Measurements from ENCODE around the gene ZFAND4.
"Not testable (repeated sequence)": the region's sequence is repeated elsewhere in the genome, so short reads cannot be mapped to it uniquely, and the experiment has no call there.

The ZFAND4 gene

DNA sequence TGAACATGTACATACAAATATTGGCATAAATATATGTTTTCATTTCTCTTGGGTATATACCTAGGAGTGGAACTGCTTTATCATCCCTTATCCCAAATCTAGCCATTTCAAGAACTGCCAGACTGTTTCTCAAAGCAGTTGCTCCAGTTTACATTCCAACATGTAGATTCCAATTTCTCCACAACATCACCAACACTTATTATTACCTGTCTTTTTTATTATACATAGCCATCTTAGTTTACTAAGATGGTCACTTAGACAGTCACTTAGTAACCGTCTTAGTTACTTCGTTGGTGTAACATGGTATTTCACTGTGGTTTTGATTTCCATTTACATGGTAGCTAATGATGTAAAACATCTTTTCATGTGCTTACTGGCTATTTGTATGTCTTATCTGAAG lies 82.7 kb downstream of the ZFAND4 start:
- no peak for DNase-seq (ENCODE audit: low read depth, low spot score)

DNA sequence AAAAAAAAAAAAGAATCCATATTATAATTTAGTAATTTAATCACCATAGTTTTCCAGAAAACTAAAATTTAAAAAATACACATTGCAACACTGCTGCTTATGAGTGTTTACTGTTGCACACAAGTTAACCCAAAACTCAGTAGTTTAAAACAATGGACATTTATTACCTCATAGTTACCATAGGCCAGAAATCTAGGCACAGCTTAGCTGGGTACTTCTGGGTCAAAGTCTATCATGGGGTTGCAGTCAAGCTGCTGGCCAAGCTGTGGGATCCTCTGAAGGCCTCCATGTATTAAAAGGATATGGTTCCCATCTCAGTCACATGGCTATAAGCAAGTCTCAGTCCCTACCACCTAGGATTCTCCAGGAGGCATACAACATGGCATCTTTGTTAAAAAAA lies 83.6 kb downstream of the ZFAND4 start:
- DNase-seq (ENCODE audit: low read depth, low spot score) = no peak

DNA sequence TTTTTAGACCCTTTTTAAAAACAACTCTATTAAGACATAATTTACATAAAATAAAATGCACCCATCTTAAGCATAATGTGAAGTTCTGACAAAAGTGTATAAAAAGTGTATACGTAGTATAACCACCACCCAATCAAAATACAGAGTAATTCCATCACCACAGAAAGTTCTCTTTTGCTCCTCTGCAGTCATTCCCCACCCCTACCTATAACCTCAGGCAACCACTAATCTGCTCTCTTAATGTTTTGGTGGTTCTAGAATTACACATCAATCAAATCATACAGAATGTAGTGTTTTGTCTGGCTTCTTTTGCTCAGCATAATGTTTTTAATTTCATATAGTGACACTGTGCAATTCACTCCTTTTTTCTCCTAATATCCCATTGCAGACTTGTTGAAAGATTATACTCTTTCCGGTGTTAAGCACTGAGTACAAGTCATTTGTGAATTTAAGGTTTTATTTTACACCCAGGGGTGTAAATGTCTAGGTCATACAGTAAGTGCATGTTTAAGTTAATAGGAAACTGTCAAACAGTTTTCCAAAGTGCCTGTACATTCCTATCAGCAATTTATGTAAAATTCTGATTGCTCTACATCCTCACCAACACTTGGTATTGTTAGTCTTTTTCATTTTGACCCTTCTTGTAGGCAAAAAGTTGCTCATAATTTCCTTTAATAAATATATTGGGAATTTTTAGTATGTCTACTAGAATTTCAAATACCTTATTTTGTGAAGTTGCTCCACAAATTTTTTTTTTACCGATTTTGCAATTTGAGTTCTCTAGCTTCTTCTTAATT lies 86.3 kb downstream of the ZFAND4 start:
- DNase-seq (ENCODE audit: low read depth, low spot score) = no peak

DNA sequence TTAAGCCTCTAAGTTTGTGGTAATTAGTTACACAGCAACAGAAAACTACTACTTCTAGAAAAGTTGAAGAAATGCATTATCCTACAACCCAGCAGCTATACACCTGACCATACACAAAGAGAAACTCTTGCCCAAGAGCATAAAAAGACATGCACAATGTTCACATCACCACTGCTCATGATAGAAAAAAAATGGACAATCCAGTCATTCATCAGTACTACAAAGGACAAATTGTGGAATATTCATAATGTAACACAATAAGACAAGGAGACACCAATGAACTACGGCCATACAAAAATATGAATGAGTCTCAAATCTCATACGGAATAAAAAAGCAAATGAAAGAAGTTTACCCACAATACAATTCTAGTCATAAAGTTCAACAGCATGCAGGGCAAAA lies 87.4 kb downstream of the ZFAND4 start:
- no peak for DNase-seq (ENCODE audit: low read depth, low spot score)

DNA sequence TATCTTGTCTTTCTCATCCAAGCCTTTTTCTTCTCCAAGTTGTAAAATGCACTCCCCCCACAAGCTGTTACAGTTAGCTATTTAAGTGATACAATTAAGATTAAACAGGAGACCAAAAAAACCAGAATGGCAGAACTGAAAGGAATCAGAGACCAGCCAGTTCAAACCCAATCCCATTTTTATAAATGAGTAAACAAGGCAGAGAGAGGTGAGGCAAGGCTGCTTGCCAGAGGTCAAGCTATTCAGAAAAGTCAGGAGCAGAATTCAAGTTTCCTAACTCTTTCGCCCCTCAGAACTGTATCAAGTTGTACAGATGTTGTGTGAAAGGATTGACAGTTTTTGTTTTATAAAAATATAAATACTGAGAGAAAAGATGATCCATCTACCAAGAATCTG lies 90.2 kb downstream of the ZFAND4 start:
- DNase-seq (ENCODE audit: low read depth, low spot score) = no peak

DNA sequence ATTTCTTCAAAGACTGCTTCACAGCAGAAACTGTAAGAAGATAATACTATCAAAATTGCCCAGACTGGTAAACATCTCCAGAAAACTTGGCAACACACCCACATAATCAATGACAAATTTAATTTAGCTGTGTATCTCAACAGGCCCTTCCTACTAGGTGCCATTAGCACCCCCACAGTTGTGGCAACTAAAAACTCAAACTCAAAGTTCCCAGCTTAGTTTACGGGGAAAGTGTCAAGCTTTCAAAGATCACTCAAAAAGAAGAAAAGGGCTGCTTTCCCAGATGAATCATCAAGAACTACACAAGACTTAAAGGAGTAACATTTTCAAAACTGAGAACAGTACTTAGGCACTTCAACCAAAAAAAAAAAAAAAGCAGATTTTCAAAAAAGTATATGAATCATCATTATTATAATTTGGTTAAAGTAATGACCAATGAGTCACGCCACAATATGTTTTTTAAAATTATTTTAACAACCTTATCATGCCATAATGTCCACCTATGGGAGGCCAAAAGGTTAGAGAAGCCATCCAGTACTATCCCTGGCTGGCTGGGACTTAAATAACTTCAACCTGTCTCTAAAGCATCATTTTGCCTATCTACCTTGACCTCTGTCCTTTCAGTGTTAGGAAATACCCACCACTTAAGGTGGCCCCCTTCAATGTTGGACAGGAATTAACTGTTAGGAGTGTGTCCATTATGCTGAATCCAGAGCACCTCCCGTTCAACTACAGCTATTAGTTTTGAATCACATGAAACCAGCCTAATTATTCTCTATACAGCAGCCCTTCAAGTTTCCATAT lies 90.8 kb downstream of the ZFAND4 start:
- DNase-seq (ENCODE audit: low read depth, low spot score) = no peak

DNA sequence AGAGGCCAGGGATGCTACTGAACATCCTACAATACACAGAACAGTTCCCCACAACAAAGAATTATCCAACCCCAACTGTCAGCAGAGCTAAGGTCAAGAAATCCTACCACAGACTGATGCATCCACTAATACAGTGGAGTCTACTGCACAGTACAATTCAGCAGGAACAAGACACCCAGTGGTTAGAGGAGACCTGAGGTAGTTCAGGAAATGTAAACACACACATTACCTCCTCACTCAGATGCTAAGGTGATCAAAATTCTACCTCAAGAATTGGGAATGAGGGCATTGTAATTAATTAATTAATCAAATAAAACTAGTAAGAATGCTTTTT lies 91.4 kb downstream of the ZFAND4 start:
- no peak for DNase-seq (ENCODE audit: low read depth, low spot score)

DNA sequence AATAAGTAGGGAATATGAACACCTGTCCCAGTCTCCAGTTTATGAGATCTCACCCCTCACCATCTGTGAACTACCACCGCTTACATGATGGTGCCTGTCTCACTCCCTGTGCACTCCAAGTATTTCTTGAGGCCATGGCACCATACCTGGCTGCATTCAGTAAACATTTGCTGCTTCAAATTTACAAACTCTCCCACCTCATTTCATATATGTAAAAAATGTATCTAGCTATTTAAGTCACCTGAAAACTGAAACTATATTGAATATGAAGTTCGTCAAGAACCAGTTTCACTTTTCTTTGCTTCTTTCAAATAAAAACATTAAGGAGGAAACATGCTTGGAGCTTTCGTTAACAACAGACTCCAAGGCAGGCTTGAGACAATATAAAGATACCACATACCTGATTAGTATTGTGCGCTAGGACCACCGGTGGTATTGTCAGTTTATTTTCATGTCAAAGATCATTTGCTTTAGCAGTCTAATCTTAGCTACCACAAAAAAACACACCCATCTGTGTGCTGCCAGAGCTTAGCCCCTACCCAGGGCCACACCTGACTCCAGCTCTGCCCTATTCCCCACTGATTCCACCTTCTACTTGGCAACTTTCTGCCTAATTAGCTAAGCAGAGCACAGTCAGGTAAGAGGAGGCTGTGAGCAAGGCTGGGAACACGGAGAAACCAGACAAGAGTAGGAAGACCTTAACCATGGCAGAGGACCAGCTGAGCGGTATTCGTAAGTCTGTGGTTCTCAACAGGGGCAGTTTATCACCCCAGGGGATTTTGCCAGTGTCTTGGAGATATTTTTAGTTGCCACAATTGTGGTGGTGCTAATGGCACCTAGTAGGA lies 92.0 kb downstream of the ZFAND4 start:
- DNase-seq (ENCODE audit: low read depth, low spot score) = no peak

DNA sequence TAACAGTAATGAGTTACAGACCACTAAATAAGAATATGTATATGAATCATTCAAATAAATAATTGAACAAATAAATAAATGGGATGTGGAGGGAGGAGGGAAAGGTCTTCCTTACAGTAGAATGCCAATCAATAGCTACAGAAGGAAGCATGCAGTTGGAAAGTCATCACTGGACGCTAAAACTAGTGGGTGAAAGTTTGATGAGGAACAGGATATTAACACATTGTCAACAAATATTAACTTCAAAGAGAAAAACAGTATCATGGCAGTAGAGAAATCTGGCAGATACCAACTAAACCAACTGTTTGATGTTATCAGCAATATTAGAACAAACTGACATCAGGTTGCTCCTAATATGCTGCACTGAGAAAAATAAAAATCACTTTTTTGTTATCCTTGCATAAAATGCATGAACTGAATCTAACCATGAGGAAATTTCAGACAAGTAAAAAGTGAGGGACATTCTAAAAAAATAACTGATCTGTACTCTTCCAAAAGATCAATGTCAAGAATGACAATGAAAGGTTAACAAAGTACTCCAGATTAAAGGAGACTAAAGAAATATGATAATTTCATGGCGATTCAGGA lies 94.1 kb downstream of the ZFAND4 start:
- DNase-seq (ENCODE audit: low read depth, low spot score) = no peak

DNA sequence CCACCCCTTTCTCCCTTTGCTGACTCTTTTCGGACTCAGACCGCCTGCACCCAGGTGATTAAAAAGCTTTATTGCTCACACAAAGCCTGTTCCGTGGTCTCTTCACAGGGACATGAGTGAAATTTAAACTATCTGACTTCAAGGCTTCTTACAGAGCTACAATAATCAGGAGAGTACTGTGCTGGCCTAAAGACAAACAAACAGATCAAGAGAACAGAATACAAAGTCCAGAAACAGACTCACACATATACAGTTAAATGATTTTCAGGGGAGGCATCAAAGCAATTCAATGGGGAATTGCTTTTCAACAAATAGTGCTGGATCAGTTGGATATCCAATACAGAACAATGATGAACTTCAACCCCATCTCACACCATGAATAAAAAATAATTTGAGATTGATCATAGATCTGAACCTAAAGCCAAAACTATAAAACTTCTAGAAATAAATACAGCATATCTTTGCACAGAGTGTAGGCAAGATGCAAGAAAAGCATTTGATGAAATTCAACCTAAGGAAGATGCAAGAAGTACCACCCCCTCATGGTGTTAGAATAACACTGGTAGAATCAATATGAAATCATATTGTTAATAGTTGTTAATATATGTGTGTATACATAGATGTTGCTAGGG lies 96.5 kb downstream of the ZFAND4 start:
- DNase-seq (ENCODE audit: low read depth, low spot score) = no peak

DNA sequence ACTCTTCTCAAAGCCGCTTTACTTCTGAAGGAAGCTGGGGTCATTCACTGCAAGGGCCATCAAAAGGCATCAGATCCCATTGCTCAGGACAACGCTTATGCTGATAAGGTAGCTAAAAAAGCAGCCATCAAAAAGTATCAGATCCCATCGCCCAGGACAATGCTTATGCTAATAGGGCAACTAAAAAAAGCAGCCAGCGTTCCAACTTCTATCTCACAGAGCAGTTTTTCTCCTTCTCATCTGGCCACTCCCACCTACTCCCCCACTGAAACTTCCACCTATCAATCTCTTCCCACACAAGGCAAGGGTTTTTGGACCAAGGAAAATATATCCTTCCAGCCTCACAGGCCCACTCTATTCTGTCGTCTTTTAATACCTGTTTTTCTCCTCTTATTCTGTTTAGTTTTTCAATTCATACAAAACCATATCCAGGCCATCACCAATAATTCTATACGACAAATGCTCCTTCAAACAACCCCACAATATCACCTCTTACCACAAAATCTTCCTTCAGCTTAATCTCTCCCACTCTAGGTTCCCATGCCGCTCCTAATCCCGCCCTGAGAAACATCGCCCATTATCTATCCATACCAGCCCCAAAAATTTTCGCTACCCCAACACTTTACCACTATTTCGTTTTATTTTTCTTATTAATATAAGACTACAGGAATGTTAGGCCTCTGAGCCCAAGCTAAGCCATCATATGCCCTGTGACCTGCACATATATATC lies 97.4 kb downstream of the ZFAND4 start:
- not testable (repeated sequence) for DNase-seq (ENCODE audit: low read depth, low spot score)

DNA sequence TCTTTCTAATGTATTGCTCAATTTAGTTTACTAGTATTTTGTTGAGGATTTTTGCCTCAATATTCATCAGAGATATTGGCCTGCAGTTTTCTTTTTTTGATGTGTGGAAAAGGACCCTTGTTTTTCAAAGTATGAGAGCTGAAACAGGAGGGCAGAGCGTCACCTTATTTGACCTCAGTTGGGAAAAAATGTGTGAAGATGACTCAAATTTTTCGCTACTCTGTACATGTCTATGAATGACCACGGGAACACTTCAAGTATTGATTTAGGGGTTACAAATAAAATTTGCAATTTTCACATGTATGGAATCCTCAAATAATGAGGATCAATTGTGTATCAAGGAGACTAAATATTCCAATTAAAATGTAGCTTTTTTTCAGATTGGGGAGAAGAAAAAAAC lies 103.1 kb downstream of the ZFAND4 start:
- DNase-seq (ENCODE audit: low read depth, low spot score) = no peak

DNA sequence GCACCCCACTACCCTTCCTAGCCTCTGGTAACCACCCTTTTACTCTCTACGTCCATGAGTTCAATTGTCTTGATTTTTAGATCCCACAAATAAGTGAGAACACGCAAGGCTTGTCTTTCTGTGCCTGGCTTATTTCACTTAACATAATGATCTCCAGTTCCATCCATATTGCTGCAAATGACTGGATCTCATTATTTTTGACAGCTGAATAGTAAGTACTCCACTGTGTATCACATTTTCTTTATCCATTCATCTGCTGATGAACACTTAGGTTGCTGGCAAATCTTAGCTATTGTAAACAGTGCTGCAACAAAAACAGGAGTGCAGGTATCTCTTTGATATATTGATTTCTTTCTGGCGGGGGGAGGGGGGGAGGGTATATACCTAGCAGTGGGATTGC lies 106.2 kb downstream of the ZFAND4 start:
- DNase-seq (ENCODE audit: low read depth, low spot score) = no peak
